ENCODE results near the gene TNF. TPM values are rescaled to one million over a fixed set of nuclear protein-coding genes. Genes with fewer than 3 reads are reported as not detected.

Gene TNF
- total and polyA plus RNA-seq, 4 experiments from 2014 or later, result 3.9 to 28.2 (median 17.5) TPM

- Histone ChIP-seq H3K4me1 (ENCODE audit: insufficient read depth, low read length) (peaks cover 16% of the 10 kb centered on the region), H3K9me3 (ENCODE audit: control insufficient read depth in 1 of 2, low read length in 2 of 2) (no peaks in the 10 kb centered on the region), H3K36me3 (ENCODE audit: insufficient read depth, low read length) (no peaks in the 10 kb centered on the region), H3K27me3 (ENCODE audit: insufficient read depth, low read length) (no peaks in the 10 kb centered on the region), H3K27ac (ENCODE audit: low read depth, low read length) (no peak overlapping the region), H3K4me3 (ENCODE audit: low read length in 2 of 2) (no peak overlapping the region)
- peaks cover 3 to 25% (median 18%) of the 10 kb centered on the region in 4 donors for H3K4me1 Mint-ChIP-seq
- no peaks in the 10 kb centered on the region for H3K9me3 Mint-ChIP-seq
- ChIA-PET POLR2A (ENCODE audit: partially characterized antibody) (interaction anchor here (0.6 kb wide), 1 partner anchor 31 kb away, joined by 3 read pairs; no protein-coding TSS in a partner anchor), CTCF (ENCODE audit: partially characterized antibody) (interaction anchor here (0.7 kb wide), 1 partner anchor 31 kb away, joined by 4 read pairs; no protein-coding TSS in a partner anchor)
- H3K36me3 Mint-ChIP-seq, result no peaks in the 10 kb centered on the region
- no peak overlapping the region for H3K27ac Mint-ChIP-seq
- no peak overlapping the region for H3K4me3 Mint-ChIP-seq
- DNase-seq, result no peak
- no peaks in the 10 kb centered on the region for H3K27me3 Mint-ChIP-seq
- intact Hi-C loops (cut with micrococcal nuclease), result no loop called here
Observed at GRCh38 chr6:31614075-31614619, 38.8 kb downstream of the TNF start.

GRCh38 chr6:31614684-31615578 is 39.6 kb downstream of the TNF start, which contains the start of gene AIF1:
Gene AIF1, plus strand, starts transcription at chr6:31615234. Its CDS starts 96 bp downstream, at chr6:31615330.
- Histone ChIP-seq H3K4me3 (ENCODE audit: low read length in 2 of 2) (no peak within 1 kb of the TSS), H3K9me3 (ENCODE audit: control insufficient read depth in 1 of 2, low read length in 2 of 2) (no peaks in the 10 kb centered on the region), H3K27ac (ENCODE audit: low read depth, low read length) (no peak within 1 kb of the TSS), H3K36me3 (ENCODE audit: insufficient read depth, low read length) (no peaks in the 10 kb centered on the region), H3K27me3 (ENCODE audit: insufficient read depth, low read length) (no peaks in the 10 kb centered on the region), H3K4me1 (ENCODE audit: insufficient read depth, low read length) (peaks cover 20% of the 10 kb centered on the region)
- peaks cover 0 to under 1% of the 10 kb centered on the region in 2 donors for H3K36me3 Mint-ChIP-seq
- no peaks in the 10 kb centered on the region for H3K27me3 Mint-ChIP-seq
- H3K27ac Mint-ChIP-seq, result peak within 1 kb of the TSS; percentile 29 to 88 (median 57)
- no peak for DNase-seq
- peak within 1 kb of the TSS in 7 of 8 donors; percentile 26 to 71 (median 35) for H3K4me3 Mint-ChIP-seq
- CTCF ChIA-PET (ENCODE audit: partially characterized antibody), result interaction anchor here (3.5 kb wide), 1 partner anchor 16 kb away, joined by 18 read pairs; no protein-coding TSS in a partner anchor
- H3K9me3 Mint-ChIP-seq, result no peaks in the 10 kb centered on the region
- intact Hi-C loops (cut with micrococcal nuclease), result no loop called here
- H3K4me1 Mint-ChIP-seq, result peaks cover 7 to 31% (median 22%) of the 10 kb centered on the region in 4 donors
- POLR2A ChIA-PET (ENCODE audit: partially characterized antibody), result interaction anchor here (0.6 to 1.0 kb wide), 2 partner anchors 32 kb away, joined by 3 read pairs; partner anchors contain the start of gene LTB

DNA sequence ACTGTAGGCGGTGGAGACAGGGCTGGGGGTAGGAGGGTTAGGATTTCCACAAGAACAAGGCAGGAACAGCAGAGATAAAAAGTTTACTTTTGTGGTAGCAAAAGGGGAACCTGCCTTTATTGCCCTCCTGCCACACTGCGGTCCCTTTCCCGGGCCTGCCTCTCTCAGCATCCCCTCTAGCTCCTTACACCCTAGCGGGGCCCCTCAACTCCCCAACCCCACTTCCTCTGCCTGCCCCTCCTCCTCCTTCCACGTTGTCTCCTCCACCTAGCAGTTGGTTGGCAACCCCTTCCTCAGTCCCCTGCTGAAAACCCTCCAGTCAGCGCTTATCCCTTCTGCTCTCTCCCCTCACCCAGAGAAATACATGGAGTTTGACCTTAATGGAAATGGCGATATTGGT is 40.4 kb downstream of the TNF start:
- Histone ChIP-seq H3K36me3 (ENCODE audit: insufficient read depth, low read length) (no peaks in the 10 kb centered on the region), H3K4me3 (ENCODE audit: low read length in 2 of 2) (no peak overlapping the region), H3K27me3 (ENCODE audit: insufficient read depth, low read length) (no peaks in the 10 kb centered on the region), H3K9me3 (ENCODE audit: control insufficient read depth in 1 of 2, low read length in 2 of 2) (no peaks in the 10 kb centered on the region), H3K4me1 (ENCODE audit: insufficient read depth, low read length) (peaks cover 20% of the 10 kb centered on the region), H3K27ac (ENCODE audit: low read depth, low read length) (no peak overlapping the region)
- H3K36me3 Mint-ChIP-seq, result peaks cover 0 to 4% of the 10 kb centered on the region in 2 donors
- H3K27me3 Mint-ChIP-seq, result no peaks in the 10 kb centered on the region
- CTCF ChIA-PET (ENCODE audit: partially characterized antibody), result interaction anchor here (3.5 kb wide), 1 partner anchor 17 kb away, joined by 18 read pairs; no protein-coding TSS in a partner anchor
- H3K4me3 Mint-ChIP-seq, result peak overlapping the region in 6 of 8 donors; percentile 26 to 71 (median 49)
- no peak for DNase-seq
- no peaks in the 10 kb centered on the region for H3K9me3 Mint-ChIP-seq
- peak overlapping the region in 5 of 7 donors; percentile 47 to 88 (median 67) for H3K27ac Mint-ChIP-seq
- POLR2A ChIA-PET (ENCODE audit: partially characterized antibody), result interaction anchor here (1.0 kb wide), 1 partner anchor 33 kb away, joined by 3 read pairs; the partner anchor contains the start of gene LTB
- intact Hi-C loops (cut with micrococcal nuclease), result no loop called here
- peaks cover 7 to 37% (median 24%) of the 10 kb centered on the region in 4 donors for H3K4me1 Mint-ChIP-seq

GRCh38 chr6:31617010-31617409 is 41.6 kb downstream of the TNF start:
- no peak overlapping the region for H3K4me3 ChIP-seq (ENCODE audit: low read length in 2 of 2)
- peaks cover 27% of the 10 kb centered on the region for H3K4me1 ChIP-seq (ENCODE audit: insufficient read depth, low read length)
- CTCF ChIA-PET (ENCODE audit: partially characterized antibody), result interaction anchor here (0.6 to 3.5 kb wide), 5 partner anchors 12 to 71 kb away, joined by 3 to 18 read pairs (median 3); partner anchors contain the start of genes ATP6V1G2 and NCR3
- Mint-ChIP-seq H3K4me1 (peaks cover 12 to 47% (median 32%) of the 10 kb centered on the region in 4 donors), H3K4me3 (peak overlapping the region in 1 of 8 donors; percentile 29), H3K9me3 (no peaks in the 10 kb centered on the region), H3K36me3 (peaks cover 0 to 13% of the 10 kb centered on the region in 2 donors), H3K27me3 (no peaks in the 10 kb centered on the region), H3K27ac (peak overlapping the region in 3 of 7 donors; percentile 47 to 72 (median 50))
- no peaks in the 10 kb centered on the region for H3K9me3 ChIP-seq (ENCODE audit: control insufficient read depth in 1 of 2, low read length in 2 of 2)
- POLR2A ChIA-PET (ENCODE audit: partially characterized antibody), result interaction anchor here (0.6 to 1.3 kb wide), 2 partner anchors 20 to 70 kb away, joined by 3 to 4 read pairs; partner anchors contain the start of gene ATP6V1G2
- no peak for DNase-seq
- no peak overlapping the region for H3K27ac ChIP-seq (ENCODE audit: low read depth, low read length)
- H3K36me3 ChIP-seq (ENCODE audit: insufficient read depth, low read length), result no peaks in the 10 kb centered on the region
- intact Hi-C loops (cut with micrococcal nuclease), result no loop called here
- H3K27me3 ChIP-seq (ENCODE audit: insufficient read depth, low read length), result no peaks in the 10 kb centered on the region

DNA sequence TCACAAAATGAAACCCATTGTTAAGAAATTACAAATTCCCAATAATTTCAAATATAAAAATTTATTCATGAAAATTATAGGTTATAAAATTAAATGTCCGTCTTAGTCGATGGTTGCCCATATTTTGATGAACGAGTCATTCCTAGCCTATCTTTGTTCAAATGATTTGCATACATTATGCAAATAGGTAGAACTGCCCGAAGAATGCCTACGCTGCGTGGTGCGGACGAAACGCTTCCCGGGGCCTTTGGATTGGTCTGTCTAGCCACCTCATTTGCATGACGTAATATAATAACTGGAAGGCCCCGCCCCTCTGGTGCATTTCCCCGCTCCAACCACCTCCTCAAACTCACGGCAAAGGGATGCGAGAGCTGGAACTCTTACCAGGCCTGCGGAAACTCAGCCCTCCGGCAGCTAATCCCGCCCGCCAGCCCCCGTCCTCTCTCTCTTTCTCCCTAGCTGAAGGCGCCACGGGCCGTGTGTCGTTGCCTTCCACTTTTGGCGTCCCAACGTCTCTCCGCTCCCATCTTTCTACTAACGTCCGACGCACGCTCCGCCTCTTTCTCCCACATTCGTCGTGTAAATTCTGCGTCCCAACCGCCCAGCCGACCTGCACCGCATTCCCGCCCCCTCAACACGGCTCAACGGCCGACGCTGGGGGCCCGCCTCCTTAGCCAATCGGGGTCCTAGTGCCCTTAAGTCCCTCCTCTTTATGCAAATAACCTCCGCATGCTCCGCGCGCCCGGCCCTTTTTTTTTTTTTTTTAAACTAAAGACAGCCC is 44.6 kb downstream of the TNF start:
- intact Hi-C loops (cut with micrococcal nuclease), result loop anchor here (1.0 kb wide), 6 partner anchors 32 to 423 kb away; partner anchors contain the start of genes ABHD16A, BAG6 and NFKBIL1
- H3K4me3 ChIP-seq (ENCODE audit: low read length in 2 of 2), result peak overlapping the region in 1 of 2 donors; percentile 93
- ChIA-PET CTCF (ENCODE audit: partially characterized antibody) (no interaction called here), POLR2A (ENCODE audit: partially characterized antibody) (interaction anchor here (0.7 to 4.5 kb wide), 25 partner anchors 19 to 461 kb away, joined by 3 to 66 read pairs (median 5); partner anchors contain the start of genes APOM, ATP6V1G2, BAG6 and C6orf47)
- no peaks in the 10 kb centered on the region for H3K9me3 Mint-ChIP-seq
- peak overlapping the region; percentile 89 to 98 (median 93) for H3K4me3 Mint-ChIP-seq
- H3K27ac ChIP-seq (ENCODE audit: low read depth, low read length), result peak overlapping the region; percentile 99
- peaks cover 34% of the 10 kb centered on the region for H3K4me1 ChIP-seq (ENCODE audit: insufficient read depth, low read length)
- H3K27ac Mint-ChIP-seq, result peak overlapping the region; percentile 91 to 99 (median 98)
- peaks cover 12 to 38% of the 10 kb centered on the region in 2 donors for H3K36me3 Mint-ChIP-seq
- H3K4me1 Mint-ChIP-seq, result peaks cover 21 to 49% (median 39%) of the 10 kb centered on the region in 4 donors
- peak; percentile 96 to 98 (median 98) for DNase-seq
- H3K9me3 ChIP-seq (ENCODE audit: control insufficient read depth in 1 of 2, low read length in 2 of 2), result no peaks in the 10 kb centered on the region
- peaks cover 22% of the 10 kb centered on the region for H3K36me3 ChIP-seq (ENCODE audit: insufficient read depth, low read length)
- no peaks in the 10 kb centered on the region for H3K27me3 Mint-ChIP-seq
- no peaks in the 10 kb centered on the region for H3K27me3 ChIP-seq (ENCODE audit: insufficient read depth, low read length)

- peak in 1 of 5 donors; percentile 85 for DNase-seq
- ChIA-PET CTCF (ENCODE audit: partially characterized antibody) (no interaction called here), POLR2A (ENCODE audit: partially characterized antibody) (interaction anchor here (0.8 to 4.5 kb wide), 24 partner anchors 18 to 351 kb away, joined by 3 to 66 read pairs (median 5); partner anchors contain the start of genes APOM, ATP6V1G2, BAG6 and C6orf47)
- Mint-ChIP-seq H3K27me3 (no peaks in the 10 kb centered on the region), H3K4me1 (peaks cover 21 to 42% (median 33%) of the 10 kb centered on the region in 4 donors), H3K9me3 (no peaks in the 10 kb centered on the region), H3K4me3 (peak within 1 kb of the TSS; percentile 89 to 98 (median 94)), H3K36me3 (peaks cover 12 to 46% of the 10 kb centered on the region in 2 donors), H3K27ac (peak within 1 kb of the TSS; percentile 91 to 99 (median 98))
- intact Hi-C loops (cut with micrococcal nuclease), result loop anchor here (1.0 kb wide), 6 partner anchors 32 to 423 kb away; partner anchors contain the start of genes ABHD16A, BAG6 and NFKBIL1
- peaks cover 29% of the 10 kb centered on the region for H3K36me3 ChIP-seq (ENCODE audit: insufficient read depth, low read length)
- peak within 1 kb of the TSS; percentile 99 for H3K27ac ChIP-seq (ENCODE audit: low read depth, low read length)
- H3K4me3 ChIP-seq (ENCODE audit: low read length in 2 of 2), result peak within 1 kb of the TSS; percentile 83 to 93
- peaks cover 27% of the 10 kb centered on the region for H3K4me1 ChIP-seq (ENCODE audit: insufficient read depth, low read length)
- H3K9me3 ChIP-seq (ENCODE audit: control insufficient read depth in 1 of 2, low read length in 2 of 2), result no peaks in the 10 kb centered on the region
- H3K27me3 ChIP-seq (ENCODE audit: insufficient read depth, low read length), result no peaks in the 10 kb centered on the region
Observed at GRCh38 chr6:31620586-31621319, 45.4 kb downstream of the TNF start, which contains the start of gene PRRC2A. Gene PRRC2A, plus strand, starts transcription at chr6:31620715. Its CDS starts 2,075 bp downstream, at chr6:31622790.

Data from CD4-positive, alpha-beta memory T cell (primary cell).